SK-N-MC (cell line): ENCODE data around the gene JADE2.

Source experiments
- EZH2 ChIP-seq: fragments of 200-600 bp; sonication (generic); IDR thresholded peaks from one replicate; pipeline ENCODE4 v1.6.1; 2017; ENCODE audit warnings: antibody characterized with exemption
- FOXP2 ChIP-seq: optimal IDR thresholded peaks from 2 replicates; pipeline ENCODE3; 2011; ENCODE audit warnings: mild to moderate bottlenecking, moderate library complexity; ENCODE audit not compliant: insufficient read depth; ENCODE audit errors: extremely low read length, control extremely low read depth
- POLR2AphosphoS5 ChIP-seq: IDR thresholded peaks from 2 replicates; pipeline ENCODE4 v1.6.1; 2012; ENCODE audit warnings: mild to moderate bottlenecking, low read depth, low read length, borderline replicate concordance

GRCh38 chr5:134552301-134552700 is 26.8 kb downstream of the JADE2 start:
- TF ChIP-seq POLR2AphosphoS5 (no peak), EZH2 (no peak), FOXP2 (no peak)
